ENCODE data around the gene DOCK1.

The DOCK1 gene

GRCh38 chr10:127216274-127216673 is 311.0 kb downstream of the DOCK1 start:
- Histone ChIP-seq H3K27me3 (ENCODE audit: control insufficient read depth, insufficient read depth, low read length) (no peaks in the 10 kb centered on the region), H3K9ac (ENCODE audit: low read length) (no peak overlapping the region), H3K9me3 (ENCODE audit: control insufficient read depth, low read depth, low read length) (no peaks in the 10 kb centered on the region), H3K4me1 (ENCODE audit: control insufficient read depth, low read depth, low read length) (peaks cover 24% of the 10 kb centered on the region), H3K4me3 (ENCODE audit: low read length) (no peak overlapping the region), H3K27ac (ENCODE audit: low read length) (no peak overlapping the region), H3K36me3 (ENCODE audit: control insufficient read depth, low read depth, low read length) (no peaks in the 10 kb centered on the region)

GRCh38 chr10:127216786-127217185 is 311.6 kb downstream of the DOCK1 start:
- no peaks in the 10 kb centered on the region for H3K27me3 ChIP-seq (ENCODE audit: control insufficient read depth, insufficient read depth, low read length)
- H3K9me3 ChIP-seq (ENCODE audit: control insufficient read depth, low read depth, low read length), result no peaks in the 10 kb centered on the region
- H3K27ac ChIP-seq (ENCODE audit: low read length), result no peak overlapping the region
- H3K4me1 ChIP-seq (ENCODE audit: control insufficient read depth, low read depth, low read length), result peaks cover 24% of the 10 kb centered on the region
- H3K4me3 ChIP-seq (ENCODE audit: low read length), result no peak overlapping the region
- no peaks in the 10 kb centered on the region for H3K36me3 ChIP-seq (ENCODE audit: control insufficient read depth, low read depth, low read length)
- H3K9ac ChIP-seq (ENCODE audit: low read length), result no peak overlapping the region

- Histone ChIP-seq H3K4me3 (ENCODE audit: low read length) (no peak overlapping the region), H3K27me3 (ENCODE audit: control insufficient read depth, insufficient read depth, low read length) (no peaks in the 10 kb centered on the region), H3K9me3 (ENCODE audit: control insufficient read depth, low read depth, low read length) (no peaks in the 10 kb centered on the region)
These were observed 313.4 kb downstream of the DOCK1 start for GRCh38 chr10:127218658-127219057.

GRCh38 chr10:127221281-127221680 is 316.1 kb downstream of the DOCK1 start:
- Histone ChIP-seq H3K27me3 (ENCODE audit: control insufficient read depth, insufficient read depth, low read length) (no peaks in the 10 kb centered on the region), H3K36me3 (ENCODE audit: control insufficient read depth, low read depth, low read length) (no peaks in the 10 kb centered on the region), H3K9me3 (ENCODE audit: control insufficient read depth, low read depth, low read length) (no peaks in the 10 kb centered on the region), H3K4me1 (ENCODE audit: control insufficient read depth, low read depth, low read length) (peaks cover 11% of the 10 kb centered on the region), H3K9ac (ENCODE audit: low read length) (no peak overlapping the region), H3K4me3 (ENCODE audit: low read length) (no peak overlapping the region), H3K27ac (ENCODE audit: low read length) (no peak overlapping the region)

More at GRCh38 chr10:127218658-127219057, 313.4 kb downstream of the DOCK1 start:
- H3K9ac ChIP-seq (ENCODE audit: low read length), result no peak overlapping the region
- no peaks in the 10 kb centered on the region for H3K36me3 ChIP-seq (ENCODE audit: control insufficient read depth, low read depth, low read length)
- H3K4me1 ChIP-seq (ENCODE audit: control insufficient read depth, low read depth, low read length), result peaks cover 24% of the 10 kb centered on the region
- H3K27ac ChIP-seq (ENCODE audit: low read length), result no peak overlapping the region

- Histone ChIP-seq H3K36me3 (ENCODE audit: control insufficient read depth, low read depth, low read length) (no peaks in the 10 kb centered on the region), H3K9me3 (ENCODE audit: control insufficient read depth, low read depth, low read length) (no peaks in the 10 kb centered on the region), H3K27me3 (ENCODE audit: control insufficient read depth, insufficient read depth, low read length) (no peaks in the 10 kb centered on the region), H3K4me1 (ENCODE audit: control insufficient read depth, low read depth, low read length) (no peaks in the 10 kb centered on the region), H3K4me3 (ENCODE audit: low read length) (no peak overlapping the region), H3K27ac (ENCODE audit: low read length) (no peak overlapping the region), H3K9ac (ENCODE audit: low read length) (no peak overlapping the region)
These were observed 321.8 kb downstream of the DOCK1 start for GRCh38 chr10:127227027-127227426.

GRCh38 chr10:127227663-127228062 is 322.4 kb downstream of the DOCK1 start:
- no peaks in the 10 kb centered on the region for H3K27me3 ChIP-seq (ENCODE audit: control insufficient read depth, insufficient read depth, low read length)
- H3K4me3 ChIP-seq (ENCODE audit: low read length), result no peak overlapping the region
- no peak overlapping the region for H3K9ac ChIP-seq (ENCODE audit: low read length)
- no peak overlapping the region for H3K27ac ChIP-seq (ENCODE audit: low read length)
- no peaks in the 10 kb centered on the region for H3K9me3 ChIP-seq (ENCODE audit: control insufficient read depth, low read depth, low read length)
- H3K36me3 ChIP-seq (ENCODE audit: control insufficient read depth, low read depth, low read length), result no peaks in the 10 kb centered on the region
- no peaks in the 10 kb centered on the region for H3K4me1 ChIP-seq (ENCODE audit: control insufficient read depth, low read depth, low read length)

GRCh38 chr10:127228195-127228787 is 323.1 kb downstream of the DOCK1 start:
- Histone ChIP-seq H3K36me3 (ENCODE audit: control insufficient read depth, low read depth, low read length) (no peaks in the 10 kb centered on the region), H3K4me1 (ENCODE audit: control insufficient read depth, low read depth, low read length) (no peaks in the 10 kb centered on the region), H3K4me3 (ENCODE audit: low read length) (no peak overlapping the region), H3K9ac (ENCODE audit: low read length) (no peak overlapping the region), H3K27me3 (ENCODE audit: control insufficient read depth, insufficient read depth, low read length) (no peaks in the 10 kb centered on the region), H3K27ac (ENCODE audit: low read length) (no peak overlapping the region), H3K9me3 (ENCODE audit: control insufficient read depth, low read depth, low read length) (no peaks in the 10 kb centered on the region)

GRCh38 chr10:127234306-127234800 is 329.1 kb downstream of the DOCK1 start:
- Histone ChIP-seq H3K9me3 (ENCODE audit: control insufficient read depth, low read depth, low read length) (no peaks in the 10 kb centered on the region), H3K4me3 (ENCODE audit: low read length) (no peak overlapping the region), H3K27me3 (ENCODE audit: control insufficient read depth, insufficient read depth, low read length) (no peaks in the 10 kb centered on the region), H3K9ac (ENCODE audit: low read length) (no peak overlapping the region), H3K27ac (ENCODE audit: low read length) (no peak overlapping the region), H3K36me3 (ENCODE audit: control insufficient read depth, low read depth, low read length) (no peaks in the 10 kb centered on the region), H3K4me1 (ENCODE audit: control insufficient read depth, low read depth, low read length) (no peaks in the 10 kb centered on the region)

GRCh38 chr10:127236266-127236665 is 331.0 kb downstream of the DOCK1 start:
- no peaks in the 10 kb centered on the region for H3K36me3 ChIP-seq (ENCODE audit: control insufficient read depth, low read depth, low read length)
- H3K4me1 ChIP-seq (ENCODE audit: control insufficient read depth, low read depth, low read length), result no peaks in the 10 kb centered on the region

GRCh38 chr10:127242914-127243313 is 337.7 kb downstream of the DOCK1 start:
- H3K27ac ChIP-seq (ENCODE audit: low read length), result no peak overlapping the region
- H3K36me3 ChIP-seq (ENCODE audit: control insufficient read depth, low read depth, low read length), result peaks cover under 1% of the 10 kb centered on the region
- H3K4me3 ChIP-seq (ENCODE audit: low read length), result no peak overlapping the region
- no peak overlapping the region for H3K9ac ChIP-seq (ENCODE audit: low read length)
- no peaks in the 10 kb centered on the region for H3K27me3 ChIP-seq (ENCODE audit: control insufficient read depth, insufficient read depth, low read length)
- no peaks in the 10 kb centered on the region for H3K4me1 ChIP-seq (ENCODE audit: control insufficient read depth, low read depth, low read length)
- no peaks in the 10 kb centered on the region for H3K9me3 ChIP-seq (ENCODE audit: control insufficient read depth, low read depth, low read length)

More at GRCh38 chr10:127236266-127236665, 331.0 kb downstream of the DOCK1 start:
- no peak overlapping the region for H3K27ac ChIP-seq (ENCODE audit: low read length)
- H3K4me3 ChIP-seq (ENCODE audit: low read length), result no peak overlapping the region
- no peak overlapping the region for H3K9ac ChIP-seq (ENCODE audit: low read length)
- H3K27me3 ChIP-seq (ENCODE audit: control insufficient read depth, insufficient read depth, low read length), result no peaks in the 10 kb centered on the region
- no peaks in the 10 kb centered on the region for H3K9me3 ChIP-seq (ENCODE audit: control insufficient read depth, low read depth, low read length)

- no peaks in the 10 kb centered on the region for H3K27me3 ChIP-seq (ENCODE audit: control insufficient read depth, insufficient read depth, low read length)
These were observed 338.5 kb downstream of the DOCK1 start for GRCh38 chr10:127243490-127244272.

GRCh38 chr10:127245456-127245855 is 340.2 kb downstream of the DOCK1 start:
- H3K27me3 ChIP-seq (ENCODE audit: control insufficient read depth, insufficient read depth, low read length), result no peaks in the 10 kb centered on the region
- no peak overlapping the region for H3K9ac ChIP-seq (ENCODE audit: low read length)
- peaks cover 11% of the 10 kb centered on the region for H3K36me3 ChIP-seq (ENCODE audit: control insufficient read depth, low read depth, low read length)
- H3K4me1 ChIP-seq (ENCODE audit: control insufficient read depth, low read depth, low read length), result no peaks in the 10 kb centered on the region
- no peaks in the 10 kb centered on the region for H3K9me3 ChIP-seq (ENCODE audit: control insufficient read depth, low read depth, low read length)
- H3K4me3 ChIP-seq (ENCODE audit: low read length), result no peak overlapping the region
- H3K27ac ChIP-seq (ENCODE audit: low read length), result no peak overlapping the region

More at GRCh38 chr10:127243490-127244272, 338.5 kb downstream of the DOCK1 start:
- Histone ChIP-seq H3K9me3 (ENCODE audit: control insufficient read depth, low read depth, low read length) (no peaks in the 10 kb centered on the region), H3K4me1 (ENCODE audit: control insufficient read depth, low read depth, low read length) (no peaks in the 10 kb centered on the region), H3K27ac (ENCODE audit: low read length) (no peak overlapping the region), H3K9ac (ENCODE audit: low read length) (no peak overlapping the region), H3K4me3 (ENCODE audit: low read length) (no peak overlapping the region), H3K36me3 (ENCODE audit: control insufficient read depth, low read depth, low read length) (peaks cover 7% of the 10 kb centered on the region)
